Kidney epithelial cell (primary cell): ENCODE measurements around the gene KCNV2. TPM values are rescaled to one million over a fixed set of nuclear protein-coding genes. Genes with fewer than 3 reads are reported as not detected.

ENCODE experiments used
- DNase-seq: peaks from one replicate; pipeline ENCODE4 v3.0.0-alpha.2; 2010; ENCODE audit warnings: low read depth
- H3K27me3 ChIP-seq: 2 replicates; pipeline ENCODE4 v1.6.0; 2011; ENCODE audit warnings: low read length; ENCODE audit not compliant: control insufficient read depth, insufficient read depth
- H3K36me3 ChIP-seq: 2 replicates; pipeline ENCODE4 v1.5.1; 2011; ENCODE audit warnings: low read length; ENCODE audit not compliant: control insufficient read depth, insufficient read depth
- H3K4me3 ChIP-seq: 2 replicates; pipeline ENCODE4 v1.5.1; 2011; ENCODE audit warnings: low read depth, mild to moderate bottlenecking, control low read depth, low read length
- total RNA-seq: library from RNA; depleted of rRNA; stranded (reverse); fragments of >200 nt; gene quantifications from 2 replicates; pipeline ENCODE4 v1.2.3, GENCODE V29; 2015
- TF ChIP-seq, protein P1 (sequence below): IDR thresholded peaks from 2 replicates; pipeline ENCODE4 v1.5.1; 2011; ENCODE audit warnings: mild to moderate bottlenecking, moderate library complexity, low read length, control low read depth, inconsistent platforms; ENCODE audit not compliant: insufficient read depth, poor library complexity, severe bottlenecking

The KCNV2 gene
- total RNA-seq, 1 donor from 2014 or later: not detected

DNA sequence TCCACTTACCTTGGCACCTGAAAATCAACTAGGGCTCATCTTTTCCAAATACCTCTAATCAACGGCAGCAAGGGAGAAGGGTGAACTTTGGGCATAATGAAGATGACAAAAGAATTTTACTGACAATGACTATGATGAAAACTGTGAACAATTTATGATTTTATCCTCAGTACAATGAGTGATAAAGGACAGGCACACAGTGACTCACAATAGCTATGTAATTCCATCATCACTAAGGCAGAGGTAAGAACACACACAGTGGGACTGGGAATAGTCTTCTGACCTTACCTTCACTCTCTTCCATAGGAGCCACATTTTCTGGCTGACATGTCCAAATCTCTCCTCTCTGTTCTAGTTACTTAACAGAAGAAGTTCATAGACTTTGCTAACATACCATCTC, 26.1 kb upstream of the KCNV2 start:
- TF ChIP-seq, protein P1, sequence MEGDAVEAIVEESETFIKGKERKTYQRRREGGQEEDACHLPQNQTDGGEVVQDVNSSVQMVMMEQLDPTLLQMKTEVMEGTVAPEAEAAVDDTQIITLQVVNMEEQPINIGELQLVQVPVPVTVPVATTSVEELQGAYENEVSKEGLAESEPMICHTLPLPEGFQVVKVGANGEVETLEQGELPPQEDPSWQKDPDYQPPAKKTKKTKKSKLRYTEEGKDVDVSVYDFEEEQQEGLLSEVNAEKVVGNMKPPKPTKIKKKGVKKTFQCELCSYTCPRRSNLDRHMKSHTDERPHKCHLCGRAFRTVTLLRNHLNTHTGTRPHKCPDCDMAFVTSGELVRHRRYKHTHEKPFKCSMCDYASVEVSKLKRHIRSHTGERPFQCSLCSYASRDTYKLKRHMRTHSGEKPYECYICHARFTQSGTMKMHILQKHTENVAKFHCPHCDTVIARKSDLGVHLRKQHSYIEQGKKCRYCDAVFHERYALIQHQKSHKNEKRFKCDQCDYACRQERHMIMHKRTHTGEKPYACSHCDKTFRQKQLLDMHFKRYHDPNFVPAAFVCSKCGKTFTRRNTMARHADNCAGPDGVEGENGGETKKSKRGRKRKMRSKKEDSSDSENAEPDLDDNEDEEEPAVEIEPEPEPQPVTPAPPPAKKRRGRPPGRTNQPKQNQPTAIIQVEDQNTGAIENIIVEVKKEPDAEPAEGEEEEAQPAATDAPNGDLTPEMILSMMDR: no peak
- Histone ChIP-seq H3K4me3 (no peak overlapping the region), H3K36me3 (no peaks in the 10 kb centered on the region), H3K27me3 (no peaks in the 10 kb centered on the region)
- no peak for DNase-seq

DNA sequence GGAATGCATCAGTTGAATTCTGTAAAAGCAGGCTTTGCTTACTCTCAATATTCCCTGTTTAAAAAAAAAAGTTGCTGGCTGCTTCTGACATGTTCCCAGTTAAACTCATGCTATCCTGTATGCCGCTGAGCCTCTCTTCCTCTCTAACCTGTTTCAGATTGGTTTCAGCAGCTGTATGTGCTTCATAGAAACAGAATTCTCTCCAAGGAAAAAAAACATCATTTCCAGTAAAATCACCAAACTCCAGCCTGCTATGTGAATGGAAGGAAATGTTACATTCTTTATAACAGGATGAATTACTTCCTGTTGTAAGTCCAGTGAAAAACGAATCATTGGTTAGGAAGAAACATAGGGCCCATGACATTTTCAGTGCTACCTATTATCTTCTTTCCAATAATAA, 25.7 kb upstream of the KCNV2 start:
- no peaks in the 10 kb centered on the region for H3K27me3 ChIP-seq
- H3K36me3 ChIP-seq: no peaks in the 10 kb centered on the region
- no peak overlapping the region for H3K4me3 ChIP-seq
- TF ChIP-seq, protein P1: no peak
- DNase-seq: no peak

DNA sequence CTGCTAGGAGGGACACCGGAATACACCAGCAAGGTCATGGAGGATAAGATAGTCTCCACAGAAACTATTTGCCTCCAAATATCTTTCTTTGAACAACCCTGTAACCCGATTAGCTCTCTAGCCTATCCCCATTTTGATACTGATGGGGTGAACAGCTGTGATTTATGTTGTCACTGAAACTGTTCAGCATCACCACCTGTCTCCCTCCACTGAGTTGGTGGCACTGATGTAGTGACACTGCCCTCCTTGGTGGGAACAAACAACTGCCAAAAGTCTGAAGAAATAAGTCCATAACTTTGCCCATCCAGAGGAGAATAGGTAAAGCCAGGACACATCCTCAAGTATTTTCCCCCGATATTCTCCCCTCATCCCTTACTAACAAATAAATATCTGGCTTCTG, 24.3 kb upstream of the KCNV2 start:
- DNase-seq: no peak
- H3K27me3 ChIP-seq: no peaks in the 10 kb centered on the region
- H3K4me3 ChIP-seq: no peak overlapping the region
- H3K36me3 ChIP-seq: no peaks in the 10 kb centered on the region
- TF ChIP-seq, protein P1: no peak

DNA sequence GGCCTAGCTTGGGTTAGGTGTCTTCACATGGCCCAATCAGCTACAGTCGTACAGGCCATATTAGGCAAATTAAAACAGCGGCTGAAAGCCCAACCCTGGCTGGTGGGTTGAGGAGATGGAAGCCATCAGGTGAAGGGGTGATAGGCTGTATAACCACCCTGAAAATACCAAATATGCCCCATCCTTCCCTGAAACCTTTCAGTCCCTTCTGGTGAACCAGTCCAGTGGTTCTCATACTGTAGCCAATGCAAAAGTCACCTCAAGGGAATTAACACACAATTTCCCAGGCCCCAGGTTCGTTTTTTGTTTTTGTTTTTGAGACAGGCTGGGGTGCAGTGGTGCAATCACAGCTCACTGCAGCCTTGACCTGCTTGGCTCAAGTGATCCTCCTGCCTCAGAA, 19.8 kb upstream of the KCNV2 start:
- Histone ChIP-seq H3K27me3 (no peaks in the 10 kb centered on the region), H3K4me3 (no peak overlapping the region), H3K36me3 (no peaks in the 10 kb centered on the region)
- TF ChIP-seq, protein P1: no peak
- DNase-seq: no peak

DNA sequence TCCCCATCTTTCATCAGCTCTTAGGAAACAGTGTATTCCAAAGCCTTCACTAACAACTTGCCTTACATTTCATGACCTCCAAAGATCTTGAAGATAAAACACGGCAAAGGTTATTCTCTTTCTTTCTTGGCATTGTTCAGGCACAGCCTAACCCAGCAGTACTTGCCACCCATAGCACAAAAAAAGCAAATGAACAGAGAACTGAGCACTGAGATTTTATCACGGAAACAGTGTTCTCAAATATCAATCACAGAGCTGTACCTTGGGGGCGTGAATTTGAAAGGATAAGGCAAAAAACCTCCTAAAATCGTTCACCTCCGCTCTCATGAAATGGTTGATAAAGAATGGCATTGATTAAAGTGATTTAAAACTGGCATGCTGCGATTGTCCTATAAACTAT, 16.9 kb upstream of the KCNV2 start:
- Histone ChIP-seq H3K27me3 (no peaks in the 10 kb centered on the region), H3K36me3 (no peaks in the 10 kb centered on the region), H3K4me3 (no peak overlapping the region)
- DNase-seq: no peak
- TF ChIP-seq, protein P1: no peak

DNA sequence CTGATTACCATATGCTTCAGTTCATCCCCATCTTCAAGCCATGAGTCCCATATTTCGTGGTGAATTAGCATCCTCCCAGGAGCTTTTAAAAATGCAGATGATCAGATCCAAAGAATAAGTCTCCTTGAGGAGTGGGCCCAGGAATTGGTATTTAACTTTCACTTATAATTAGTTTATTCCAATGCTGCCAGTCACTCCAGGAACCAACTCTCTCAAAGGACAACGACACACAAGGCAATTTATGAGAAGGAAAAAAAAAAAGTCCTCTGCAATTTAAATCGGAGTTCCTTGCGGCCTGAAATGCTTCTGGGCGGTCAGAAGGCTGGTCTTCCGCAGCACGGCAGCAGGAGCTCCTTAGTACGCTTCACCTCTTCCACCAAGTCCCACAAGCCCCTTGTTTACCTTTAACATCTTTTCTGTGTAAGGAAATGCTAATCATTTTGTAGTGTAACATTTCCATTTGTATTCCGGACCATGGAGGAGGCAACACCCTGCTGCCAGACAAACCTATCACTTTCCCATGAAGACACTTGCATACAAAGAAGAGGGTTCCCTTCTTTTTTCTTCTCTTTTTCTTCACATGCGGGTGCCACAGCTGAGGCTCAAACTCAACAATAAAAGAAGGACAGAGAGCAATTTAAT, 16.3 kb upstream of the KCNV2 start:
- H3K4me3 ChIP-seq: no peak overlapping the region
- TF ChIP-seq, protein P1: no peak
- no peaks in the 10 kb centered on the region for H3K36me3 ChIP-seq
- no peak for DNase-seq
- H3K27me3 ChIP-seq: no peaks in the 10 kb centered on the region
